GM12878 (cell line): ENCODE measurements around the gene NUDT5. TPM values are rescaled to one million over a fixed set of nuclear protein-coding genes. Genes with fewer than 3 reads are reported as not detected.

ENCODE experiments used
- ATAC-seq: fragments of 200-7000 bp; cut with Tn5 transposase; 3 replicates; pipeline ENCODE4 v1.9.1; 2020; ENCODE audit warnings: mild to moderate bottlenecking, moderate library complexity
- BruUV-seq: library from RNA; stranded (reverse); fragments of 400-500 nt; replicated peaks from 2 replicates; lab custom pipeline; 2021; lab: Mats Ljungman, UMichigan
- CTCF ChIA-PET: fragments of 300-600 bp; sonication (Branson Sonifier 250); formaldehyde crosslinking; extraction: SDS; loops from one replicate; lab custom pipeline; 2021; ENCODE audit warnings: inconsistent platforms; lab: Yijun Ruan, JAX
- POLR2A ChIA-PET: fragments of 350-600 bp; formaldehyde crosslinking; extraction: SDS; loops from one replicate; lab custom pipeline; 2021; ENCODE audit warnings: inconsistent platforms; lab: Charles Lee
- RAD21 ChIA-PET: fragments of 300-600 bp; sonication (Branson Sonifier 250); formaldehyde crosslinking; loops from one replicate; lab custom pipeline; 2023; ENCODE audit warnings: antibody characterized with exemption; ENCODE audit not compliant: unreplicated experiment; lab: Charles Lee
- SMC1A ChIA-PET: fragments of 300-600 bp; sonication (Branson Sonifier 250); formaldehyde crosslinking; loops from one replicate; lab custom pipeline; 2023; ENCODE audit not compliant: unreplicated experiment, uncharacterized antibody; lab: Charles Lee
- DNase-seq: peaks from one replicate; pipeline ENCODE4 v3.0.0-alpha.2; 2011; ENCODE audit warnings: low read depth, low spot score
- FAIRE-seq: peaks from 3 replicates; lab custom pipeline; 2011; peaks lifted over from hg19 to GRCh38; lab: Jason Lieb, UNC
- H2AFZ ChIP-seq: 2 replicates; pipeline ENCODE4 v1.6.0; 2011; ENCODE audit warnings: low read depth, low read length, control low read depth; ENCODE audit not compliant: control insufficient read depth
- H3K27ac ChIP-seq: 2 replicates; pipeline ENCODE4 v1.5.1; 2011; ENCODE audit warnings: control low read depth; ENCODE audit not compliant: control insufficient read depth, insufficient read depth
- H3K27me3 ChIP-seq, 2 experiments: replicated peaks in 1 of 2; 2 replicates each; pipeline versions ENCODE4 v1.6.0 to v1.6.1; 2011; ENCODE audit warnings: low read length in 1 of 2; ENCODE audit not compliant: control insufficient read depth in 2 of 2, insufficient read depth in 2 of 2
- H3K36me3 ChIP-seq, 2 experiments: 2 replicates each; pipeline ENCODE4 v1.5.1; 2011; ENCODE audit warnings: low read length in 1 of 2; ENCODE audit not compliant: control insufficient read depth in 2 of 2, insufficient read depth in 2 of 2
- H3K4me1 ChIP-seq: 2 replicates; pipeline ENCODE4 v1.6.1; 2011; ENCODE audit warnings: mild to moderate bottlenecking, low read length, moderate library complexity, mixed read lengths; ENCODE audit not compliant: control insufficient read depth, insufficient read depth
- H3K4me2 ChIP-seq: 2 replicates; pipeline ENCODE4 v1.6.0; 2011; ENCODE audit warnings: control low read depth; ENCODE audit not compliant: control insufficient read depth, insufficient read depth
- H3K4me3 ChIP-seq: fragments of 200-600 bp; sonication (generic); 2 replicates; pipeline ENCODE4 v1.5.1; 2016
- H3K79me2 ChIP-seq: 2 replicates; pipeline ENCODE4 v1.6.0; 2011; ENCODE audit warnings: low read length; ENCODE audit not compliant: control insufficient read depth, insufficient read depth
- H3K9ac ChIP-seq: 2 replicates; pipeline ENCODE4 v1.8.0; 2011; ENCODE audit warnings: low read length, control low read depth, mixed read lengths; ENCODE audit not compliant: control insufficient read depth, insufficient read depth
- H3K9me3 ChIP-seq: replicated peaks from 3 replicates; pipeline ENCODE4 v1.5.1; 2011; ENCODE audit warnings: mild to moderate bottlenecking, low read length; ENCODE audit not compliant: control insufficient read depth, insufficient read depth
- H4K20me1 ChIP-seq: 2 replicates; pipeline ENCODE4 v1.6.0; 2011; ENCODE audit not compliant: control insufficient read depth, insufficient read depth
- NFXL1 ChIP-seq: fragments of 450-650 bp; IDR thresholded peaks from 2 replicates; pipeline ENCODE4 v1.6.1; 2017; ENCODE audit warnings: antibody characterized with exemption, mild to moderate bottlenecking, borderline replicate concordance
- SPI1 ChIP-seq: IDR thresholded peaks from 2 replicates; pipeline ENCODE4 v1.6.1; 2011; ENCODE audit warnings: low read depth, mild to moderate bottlenecking, low read length, moderate library complexity, borderline replicate concordance; ENCODE audit not compliant: insufficient read depth
- TCF7 ChIP-seq: IDR thresholded peaks from 2 replicates; pipeline ENCODE4 v1.6.1; 2014; ENCODE audit warnings: antibody characterized with exemption, borderline replicate concordance
- WGBS: methylation state at CpG from one replicate; pipeline ENCODE4 v1.1.6; 2016; ENCODE audit warnings: low lambda C conversion rate; ENCODE audit not compliant: insufficient replicate concordance, insufficient coverage; ENCODE audit errors: missing lambda C conversion rate; 5-methylcytosine and 5-hydroxymethylcytosine counted together
- in situ Hi-C: fragments of 300-500 bp; cut with MboI; formaldehyde crosslinking; loops from 9 replicates; pipeline ENCODE4 v1.14.3; 2018; ENCODE audit warnings: mixed read lengths
- intact Hi-C: fragments of 100-400 bp; cut with micrococcal nuclease; formaldehyde crosslinking; loops from one replicate; pipeline ENCODE4 v1.14.2; 2022; ENCODE audit not compliant: unreplicated experiment
- polyA plus RNA-seq, 11 experiments: library from polyadenylated mRNA; depleted of rRNA in 4 of 11; unstranded in 6 of 11; stranded (reverse) in 5 of 11; fragments of >200 nt; fragmentation: Nextera tagmentation in 4 of 11; fragmentation: Illumina TruSeq in 1 of 11; extraction: Ambion mirVana in 4 of 11; extraction: Trizol in 1 of 11; gene quantifications; 1 replicate in 1 of 11; 2 replicates in 10 of 11; pipeline versions ENCODE4 v1.2.1 to v1.2.3, GENCODE V29; 2011 to 2016; ENCODE audit warnings: inconsistent platforms in 2 of 11, missing spikeins in 2 of 11, low read depth in 1 of 11
- total RNA-seq, 4 experiments: library from RNA; depleted of rRNA in 3 of 4; stranded (reverse); fragments of >200 nt in 3 of 4; fragmentation: Illumina TruSeq in 1 of 4; extraction: Trizol in 1 of 4; gene quantifications; 2 replicates each; pipeline versions ENCODE4 v1.2.1 to v1.2.3, GENCODE V29; 2013 to 2021
- TF ChIP-seq, protein P1 (sequence below): IDR thresholded peaks from 2 replicates; pipeline ENCODE4 v1.6.1; 2011; ENCODE audit warnings: low read depth, low read length, improper control_type of control experiment, borderline replicate concordance
- TF ChIP-seq, protein P2 (sequence below): fragments of 450-650 bp; formaldehyde crosslinking; IDR thresholded peaks from 2 replicates; pipeline ENCODE4 v1.4.0; 2020; ENCODE audit warnings: mild to moderate bottlenecking, moderate library complexity

Gene NUDT5
- total and polyA plus RNA-seq, 10 of the 15 experiments (the other 5 are each of a cell fraction or from before 2014, with no cell fraction given) = 74.1 to 345 (median 153) TPM

DNA sequence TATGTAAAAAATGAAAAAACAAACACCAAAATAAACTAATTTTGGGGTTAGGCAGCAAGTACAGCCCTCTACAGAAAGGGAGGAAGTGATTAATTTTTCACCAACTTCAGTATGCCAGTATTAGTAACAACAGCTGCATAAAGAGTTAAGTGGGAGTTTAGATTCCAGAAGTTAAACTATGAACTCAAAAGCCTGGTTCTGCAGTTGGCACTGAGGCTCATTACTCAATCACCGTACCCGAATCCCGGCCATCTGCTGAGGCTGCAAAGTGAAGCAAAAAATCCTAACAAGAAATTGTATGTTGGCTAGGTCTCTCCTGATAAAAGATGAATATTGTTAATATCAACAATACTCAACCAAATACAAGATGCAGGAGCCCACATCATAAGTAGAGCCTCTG is 4.0 kb downstream of the NUDT5 start:
- H2AFZ ChIP-seq = no peak overlapping the region
- BruUV-seq = no TSS peak
- FAIRE-seq = no peak

DNA sequence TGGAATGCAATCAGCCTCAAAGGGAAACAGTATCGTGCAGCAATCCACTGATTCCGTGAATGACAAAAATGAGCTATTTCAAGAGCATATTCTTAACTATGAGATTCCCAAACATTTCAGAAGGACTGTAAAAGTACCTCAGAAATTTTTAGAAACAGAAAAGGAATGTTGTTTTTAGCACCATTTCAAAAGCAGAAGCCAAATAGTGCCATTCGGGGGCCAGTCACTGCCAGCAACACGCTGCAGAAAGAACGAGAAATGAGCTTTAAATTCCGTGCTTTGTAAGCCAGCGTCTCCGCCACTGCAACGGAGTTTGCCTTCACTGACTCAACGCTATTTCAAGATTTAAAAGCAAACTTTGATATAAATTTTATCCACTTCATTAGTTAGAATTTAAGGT is 6.3 kb downstream of the NUDT5 start:
- Histone ChIP-seq H3K9ac (no peak overlapping the region), H4K20me1 (no peaks in the 10 kb centered on the region), H3K4me1 (no peaks in the 10 kb centered on the region), H3K4me2 (no peak overlapping the region), H3K79me2 (peaks cover 31% of the 10 kb centered on the region), H3K4me3 (no peak overlapping the region), H2AFZ (no peak overlapping the region), H3K27me3 (no peaks in the 10 kb centered on the region), H3K9me3 (no peaks in the 10 kb centered on the region), H3K36me3 (peaks cover 3 to 8% of the 10 kb centered on the region in 2 experiments), H3K27ac (no peak overlapping the region)
- BruUV-seq = no TSS peak
- ChIA-PET CTCF (no interaction called here), POLR2A (interaction anchor here (0.8 kb wide), 1 partner anchor 18 kb away, joined by 3 read pairs; no protein-coding TSS in a partner anchor), RAD21 (no interaction called here), SMC1A (interaction anchor here (1.1 kb wide), 1 partner anchor 195 kb away, joined by 4 read pairs; no protein-coding TSS in a partner anchor)
- DNase-seq = no peak
- FAIRE-seq = no peak
- in situ Hi-C loops = no loop called here
- no peak for TF ChIP-seq NFXL1
- TF ChIP-seq, protein P1, sequence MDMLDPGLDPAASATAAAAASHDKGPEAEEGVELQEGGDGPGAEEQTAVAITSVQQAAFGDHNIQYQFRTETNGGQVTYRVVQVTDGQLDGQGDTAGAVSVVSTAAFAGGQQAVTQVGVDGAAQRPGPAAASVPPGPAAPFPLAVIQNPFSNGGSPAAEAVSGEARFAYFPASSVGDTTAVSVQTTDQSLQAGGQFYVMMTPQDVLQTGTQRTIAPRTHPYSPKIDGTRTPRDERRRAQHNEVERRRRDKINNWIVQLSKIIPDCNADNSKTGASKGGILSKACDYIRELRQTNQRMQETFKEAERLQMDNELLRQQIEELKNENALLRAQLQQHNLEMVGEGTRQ = no peak
- TF ChIP-seq, protein P2, sequence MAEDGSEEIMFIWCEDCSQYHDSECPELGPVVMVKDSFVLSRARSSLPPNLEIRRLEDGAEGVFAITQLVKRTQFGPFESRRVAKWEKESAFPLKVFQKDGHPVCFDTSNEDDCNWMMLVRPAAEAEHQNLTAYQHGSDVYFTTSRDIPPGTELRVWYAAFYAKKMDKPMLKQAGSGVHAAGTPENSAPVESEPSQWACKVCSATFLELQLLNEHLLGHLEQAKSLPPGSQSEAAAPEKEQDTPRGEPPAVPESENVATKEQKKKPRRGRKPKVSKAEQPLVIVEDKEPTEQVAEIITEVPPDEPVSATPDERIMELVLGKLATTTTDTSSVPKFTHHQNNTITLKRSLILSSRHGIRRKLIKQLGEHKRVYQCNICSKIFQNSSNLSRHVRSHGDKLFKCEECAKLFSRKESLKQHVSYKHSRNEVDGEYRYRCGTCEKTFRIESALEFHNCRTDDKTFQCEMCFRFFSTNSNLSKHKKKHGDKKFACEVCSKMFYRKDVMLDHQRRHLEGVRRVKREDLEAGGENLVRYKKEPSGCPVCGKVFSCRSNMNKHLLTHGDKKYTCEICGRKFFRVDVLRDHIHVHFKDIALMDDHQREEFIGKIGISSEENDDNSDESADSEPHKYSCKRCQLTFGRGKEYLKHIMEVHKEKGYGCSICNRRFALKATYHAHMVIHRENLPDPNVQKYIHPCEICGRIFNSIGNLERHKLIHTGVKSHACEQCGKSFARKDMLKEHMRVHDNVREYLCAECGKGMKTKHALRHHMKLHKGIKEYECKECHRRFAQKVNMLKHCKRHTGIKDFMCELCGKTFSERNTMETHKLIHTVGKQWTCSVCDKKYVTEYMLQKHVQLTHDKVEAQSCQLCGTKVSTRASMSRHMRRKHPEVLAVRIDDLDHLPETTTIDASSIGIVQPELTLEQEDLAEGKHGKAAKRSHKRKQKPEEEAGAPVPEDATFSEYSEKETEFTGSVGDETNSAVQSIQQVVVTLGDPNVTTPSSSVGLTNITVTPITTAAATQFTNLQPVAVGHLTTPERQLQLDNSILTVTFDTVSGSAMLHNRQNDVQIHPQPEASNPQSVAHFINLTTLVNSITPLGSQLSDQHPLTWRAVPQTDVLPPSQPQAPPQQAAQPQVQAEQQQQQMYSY = no peak
- intact Hi-C loops = no loop called here
- 96% methylated on average over 10 of the region's 10 CpGs for WGBS
- no peak for ATAC-seq

More for the DNA sequence above, 4.0 kb downstream of the NUDT5 start:
- in situ Hi-C loops = no loop called here
- CTCF ChIA-PET = no interaction called here
- DNase-seq = no peak
- no peaks in the 10 kb centered on the region for H3K9me3 ChIP-seq
- no peak overlapping the region for H3K4me2 ChIP-seq
- WGBS = 78% methylated on average over 3 of the region's 3 CpGs
- intact Hi-C loops = no loop called here
- no peak overlapping the region for H3K27ac ChIP-seq
- ATAC-seq = no peak
- SMC1A ChIA-PET = interaction anchor here (0.9 kb wide), 1 partner anchor 11 kb away, joined by 3 read pairs; no protein-coding TSS in a partner anchor
- no peak overlapping the region for H3K4me3 ChIP-seq
- RAD21 ChIA-PET = no interaction called here
- peak; percentile 16; the same call in 1 of the 2 replicates for TF ChIP-seq SPI1
- TF ChIP-seq TCF7 = no peak
- no peaks in the 10 kb centered on the region for H4K20me1 ChIP-seq
- POLR2A ChIA-PET = no interaction called here
- no peaks in the 10 kb centered on the region for H3K27me3 ChIP-seq
- no peak overlapping the region for H3K9ac ChIP-seq
- peaks cover 53% of the 10 kb centered on the region for H3K79me2 ChIP-seq
- H3K4me1 ChIP-seq = no peaks in the 10 kb centered on the region
- peaks cover 0 to 2% of the 10 kb centered on the region in 2 experiments; a peak in 2 of 4 replicates for H3K36me3 ChIP-seq
